Motor neuron (in vitro differentiated cells): ENCODE results near the gene ACD. TPM values are rescaled to one million over a fixed set of nuclear protein-coding genes. Genes with fewer than 3 reads are reported as not detected.
"Not testable (repeated sequence)": the region's sequence is repeated elsewhere in the genome, so short reads cannot be mapped to it uniquely, and the experiment has no call there.

ENCODE experiments used
- ATAC-seq, 8 experiments: fragments of 200-7000 bp; cut with Tn5 transposase; replicated peaks in 6 of 8; 2 replicates each; pipeline ENCODE4 v1.8.0; 2021; ENCODE audit warnings: mild to moderate bottlenecking in 8 of 8, moderate library complexity in 8 of 8
- H3K27ac ChIP-seq, 2 donors: fragments of 250-450 bp; sonication (Bioruptor Pico); 2 replicates each; pipeline ENCODE4 v1.9.0; 2021; ENCODE audit warnings: antibody characterized with exemption in 2 of 2, mild to moderate bottlenecking in 2 of 2, moderate library complexity in 1 of 2
- H3K4me1 ChIP-seq, 2 donors: fragments of 250-450 bp; sonication (Bioruptor Pico); replicated peaks in 1 of 2; 2 replicates each; pipeline ENCODE4 v1.6.1; 2021; ENCODE audit warnings: antibody characterized with exemption in 2 of 2, mild to moderate bottlenecking in 2 of 2, moderate library complexity in 1 of 2
- H3K4me3 ChIP-seq, 5 donors: fragments of 250-450 bp; sonication (Bioruptor Pico); 2 replicates each; pipeline ENCODE4 v1.9.0; 2021; ENCODE audit warnings: antibody characterized with exemption in 5 of 5, mild to moderate bottlenecking in 5 of 5, moderate library complexity in 4 of 5
- WGBS, 10 experiments: fragments of 450-650 bp; shearing (Covaris generic); methylation state at CpG; one replicate each; pipeline ENCODE4 v1.0.0; 2022; 5-methylcytosine and 5-hydroxymethylcytosine counted together
- in situ Hi-C, 9 experiments: fragments of 400-800 bp; cut with MboI; loops; one replicate each; pipeline ENCODE4 v1.15.0; 2021; ENCODE audit warnings: low sequenced_read_pairs in 9 of 9, low pct_unique_long_range_greater_than_20kb in 2 of 9; ENCODE audit not compliant: unreplicated experiment in 9 of 9
- total RNA-seq, 8 experiments: library from RNA; unstranded; fragments of 300-600 nt; gene quantifications; 2 replicates each; pipeline versions ENCODE4 v1.2.3 to v1.2.4, GENCODE V29; 2022

ACD gene
- total RNA-seq, 8 experiments from 2014 or later: 7.1 to 31.2 (median 20.4) TPM

GRCh38 chr16:67693517-67694285 is 33.6 kb upstream of the ACD start:
- in situ Hi-C loops: not testable (repeated sequence)
- WGBS, 10 experiments: 88 to 100% (median 100%) methylated on average over 1 to 7 of the region's 8 CpGs; no CpG with 5 or more reads in 1 of the 10 experiments

DNA sequence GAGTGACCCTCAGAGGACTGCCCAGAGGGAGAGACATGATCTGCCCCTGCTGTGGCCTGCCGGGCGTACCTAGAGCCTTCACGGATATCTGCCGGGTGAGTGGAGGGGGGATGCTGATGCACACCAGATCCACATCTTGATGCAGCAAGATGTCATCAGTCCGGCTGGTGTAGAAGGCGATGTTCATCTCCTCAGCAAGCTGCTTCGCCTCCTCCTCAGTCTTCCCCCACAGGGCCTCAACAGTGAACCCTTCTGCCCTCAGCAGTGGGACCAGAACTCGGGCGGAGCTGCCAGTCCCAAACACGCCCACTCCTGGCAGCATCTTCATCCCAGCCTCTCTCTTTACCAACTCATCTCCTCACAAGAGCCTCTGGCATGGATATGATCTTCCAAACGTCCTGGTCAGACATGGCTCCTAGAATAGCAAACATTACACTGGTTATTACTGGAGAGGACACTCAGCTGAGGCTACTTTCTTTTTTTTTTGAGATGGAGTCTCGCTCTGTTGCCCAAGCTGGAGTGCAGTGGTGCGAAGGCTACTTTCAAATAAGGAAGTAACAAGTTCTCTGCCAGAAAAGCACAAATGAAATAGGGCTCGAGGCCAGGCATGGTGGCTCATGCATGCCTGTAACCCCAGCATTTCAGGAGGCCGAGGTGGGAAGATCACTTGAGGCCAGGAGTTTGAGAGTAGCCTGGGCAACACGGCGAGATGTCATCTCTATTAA is 25.5 kb upstream of the ACD start:
- no peak for ATAC-seq
- Histone ChIP-seq H3K27ac (no peak overlapping the region), H3K4me3 (no peak overlapping the region), H3K4me1 (no peaks in the 10 kb centered on the region)
- in situ Hi-C loops: no loop called here
- 63 to 100% (median 95%) methylated on average over 1 to 10 of the region's 17 CpGs; no CpG with 5 or more reads in 1 of the 10 experiments for WGBS, 10 experiments

More at GRCh38 chr16:67693517-67694285, 33.6 kb upstream of the ACD start:
- not testable (repeated sequence) for H3K27ac ChIP-seq, ATAC-seq, H3K4me3 ChIP-seq, H3K4me1 ChIP-seq

GRCh38 chr16:67683767-67684166 is 23.7 kb upstream of the ACD start:
- no peak overlapping the region for H3K4me3 ChIP-seq
- H3K27ac ChIP-seq: no peak overlapping the region
- WGBS, 10 experiments: 94 to 100% (median 100%) methylated on average over 1 to 3 of the region's 4 CpGs; no CpG with 5 or more reads in 5 of the 10 experiments
- no peak for ATAC-seq
- no peaks in the 10 kb centered on the region for H3K4me1 ChIP-seq
- in situ Hi-C loops: no loop called here

DNA sequence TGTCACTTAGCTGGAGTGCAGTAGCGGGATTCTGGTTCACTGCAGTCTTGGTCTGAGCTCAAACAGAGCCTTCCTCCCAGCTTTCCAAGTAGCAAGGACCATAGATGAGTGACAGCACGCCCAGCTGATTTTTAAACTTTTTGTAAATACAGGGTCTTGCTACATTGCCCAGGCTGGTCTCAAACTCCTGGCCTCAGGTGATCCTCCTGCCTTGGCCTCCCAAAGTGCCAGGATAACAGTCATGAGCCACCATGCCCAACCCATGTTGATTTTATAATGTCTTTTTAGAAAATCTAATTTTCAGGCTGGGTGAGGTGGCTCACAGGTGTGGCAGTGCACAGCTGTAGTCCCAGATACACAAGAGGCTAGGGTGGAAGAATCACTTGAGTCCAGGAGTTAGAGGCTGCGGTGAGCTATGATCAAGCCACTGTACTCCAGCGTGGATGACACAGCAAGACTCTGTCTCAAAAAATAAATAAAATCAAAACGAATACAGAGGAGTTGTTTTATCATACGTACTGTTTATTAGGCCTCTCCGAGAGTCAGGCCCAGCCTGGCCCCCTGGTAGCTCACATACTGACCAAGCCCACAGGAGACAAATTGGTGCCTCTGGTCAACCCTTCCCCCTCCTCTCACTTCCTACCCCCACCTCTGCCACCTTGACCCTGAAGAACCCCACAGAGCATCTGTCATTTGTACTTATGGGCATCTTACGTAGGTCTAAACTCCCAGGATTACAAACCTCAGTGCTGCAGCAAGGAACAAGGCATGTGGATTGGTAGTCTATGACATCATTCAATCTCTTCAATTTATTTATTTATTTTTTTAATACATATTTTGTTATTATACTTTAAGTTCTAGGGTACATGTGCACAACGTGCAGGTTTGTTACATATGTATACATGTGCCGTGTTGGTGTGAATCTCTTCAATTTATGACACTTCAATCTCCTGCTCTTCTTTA is 20.2 kb upstream of the ACD start:
- no peaks in the 10 kb centered on the region for H3K4me1 ChIP-seq
- in situ Hi-C loops: no loop called here
- no peak overlapping the region for H3K27ac ChIP-seq
- 84 to 100% (median 95%) methylated on average over 2 to 8 of the region's 10 CpGs; no CpG with 5 or more reads in 1 of the 10 experiments for WGBS, 10 experiments
- ATAC-seq: no peak
- no peak overlapping the region for H3K4me3 ChIP-seq

GRCh38 chr16:67678354-67679023 is 18.4 kb upstream of the ACD start:
- no peak for ATAC-seq
- WGBS, 10 experiments: 50 to 97% (median 90%) methylated on average over 2 to 12 of the region's 12 CpGs; no CpG with 5 or more reads in 1 of the 10 experiments

DNA sequence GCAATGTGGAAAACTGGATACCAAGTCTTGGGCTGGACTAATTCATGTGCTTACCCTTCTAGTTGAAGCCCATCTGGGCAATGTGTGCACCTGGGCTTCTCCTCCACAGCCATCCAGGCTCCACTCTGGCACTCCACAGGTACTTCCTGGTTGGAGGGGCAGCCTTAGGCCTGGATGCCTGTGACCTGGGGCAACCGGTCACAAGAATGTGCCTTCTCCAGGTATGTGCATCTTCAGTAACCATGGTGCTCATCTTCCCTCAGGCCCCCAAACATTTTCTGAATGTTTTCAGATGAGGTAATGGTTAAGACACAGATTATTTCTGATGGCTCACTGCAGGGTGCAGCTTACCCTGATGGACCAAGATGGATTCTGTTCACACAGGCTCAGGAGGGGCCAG is 17.7 kb upstream of the ACD start:
- 80 to 100% methylated on average over 1 of the region's 1 CpG; no CpG with 5 or more reads in 8 of the 10 experiments for WGBS, 10 experiments
- no peak overlapping the region for H3K27ac ChIP-seq
- no peak for ATAC-seq
- H3K4me3 ChIP-seq: no peak overlapping the region
- no peaks in the 10 kb centered on the region for H3K4me1 ChIP-seq
- in situ Hi-C loops: no loop called here

More at GRCh38 chr16:67678354-67679023, 18.4 kb upstream of the ACD start:
- Histone ChIP-seq H3K4me1 (no peaks in the 10 kb centered on the region), H3K4me3 (no peak overlapping the region), H3K27ac (no peak overlapping the region)
- in situ Hi-C loops: no loop called here

DNA sequence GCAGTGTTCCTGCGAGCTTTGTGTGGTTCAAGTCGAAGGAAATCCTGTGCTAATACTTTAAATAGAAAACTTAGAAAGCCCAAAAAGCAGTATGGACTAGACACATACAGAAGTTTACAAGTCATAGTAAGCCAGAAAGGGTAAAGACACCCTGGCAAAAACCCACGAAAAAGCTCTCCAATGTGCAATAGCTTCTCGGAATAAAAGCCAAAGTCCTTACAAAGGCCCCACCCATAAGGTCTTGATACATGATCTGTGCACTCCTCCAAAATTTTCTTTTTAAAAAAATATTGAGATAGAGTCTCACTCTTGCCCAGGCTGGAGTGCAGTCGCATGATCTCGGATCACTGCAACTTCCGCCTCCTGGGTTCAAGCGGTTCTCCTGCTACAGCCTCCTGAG is 16.9 kb upstream of the ACD start:
- Histone ChIP-seq H3K4me3 (no peak overlapping the region), H3K4me1 (no peaks in the 10 kb centered on the region), H3K27ac (no peak overlapping the region)
- no peak for ATAC-seq
- WGBS, 10 experiments: 50 to 98% (median 90%) methylated on average over 2 to 8 of the region's 8 CpGs; no CpG with 5 or more reads in 3 of the 10 experiments
- in situ Hi-C loops: no loop called here

DNA sequence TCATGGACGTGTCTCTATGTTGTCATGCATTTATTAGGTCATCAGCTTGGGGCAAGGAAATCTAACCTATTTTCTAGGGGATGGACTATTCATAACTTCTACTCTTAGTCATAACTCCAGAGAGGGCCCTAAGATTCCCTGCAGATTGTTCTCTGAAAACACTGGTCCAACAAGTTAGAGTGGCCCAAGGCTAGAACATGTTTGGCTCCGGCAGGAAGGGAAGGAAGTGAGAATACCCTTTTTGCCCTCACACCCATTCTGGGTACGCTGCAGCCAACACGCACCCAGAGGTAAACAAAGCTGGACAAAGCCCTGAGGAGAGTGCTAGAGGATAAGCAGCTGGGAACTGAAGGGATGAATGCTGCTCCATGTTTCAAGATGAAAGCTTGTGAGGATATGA is 16.5 kb upstream of the ACD start:
- Histone ChIP-seq H3K4me3 (no peak overlapping the region), H3K4me1 (no peaks in the 10 kb centered on the region), H3K27ac (no peak overlapping the region)
- no peak for ATAC-seq
- in situ Hi-C loops: no loop called here
- 29 to 100% (median 95%) methylated on average over 1 to 3 of the region's 4 CpGs; no CpG with 5 or more reads in 3 of the 10 experiments for WGBS, 10 experiments

GRCh38 chr16:67675999-67676398 is 15.9 kb upstream of the ACD start:
- Histone ChIP-seq H3K27ac (no peak overlapping the region), H3K4me3 (no peak overlapping the region), H3K4me1 (no peaks in the 10 kb centered on the region)
- in situ Hi-C loops: no loop called here
- no peak for ATAC-seq
- 90 to 100% (median 100%) methylated on average over 1 to 3 of the region's 7 CpGs; no CpG with 5 or more reads in 5 of the 10 experiments for WGBS, 10 experiments

- no peaks in the 10 kb centered on the region for H3K4me1 ChIP-seq
- no peak overlapping the region for H3K4me3 ChIP-seq
- WGBS, 10 experiments: 95 to 100% methylated on average over 2 to 5 of the region's 17 CpGs; no CpG with 5 or more reads in 8 of the 10 experiments
- no peak overlapping the region for H3K27ac ChIP-seq
- in situ Hi-C loops: no loop called here
- no peak for ATAC-seq
Observed at GRCh38 chr16:67675579-67675935, 15.5 kb upstream of the ACD start.

DNA sequence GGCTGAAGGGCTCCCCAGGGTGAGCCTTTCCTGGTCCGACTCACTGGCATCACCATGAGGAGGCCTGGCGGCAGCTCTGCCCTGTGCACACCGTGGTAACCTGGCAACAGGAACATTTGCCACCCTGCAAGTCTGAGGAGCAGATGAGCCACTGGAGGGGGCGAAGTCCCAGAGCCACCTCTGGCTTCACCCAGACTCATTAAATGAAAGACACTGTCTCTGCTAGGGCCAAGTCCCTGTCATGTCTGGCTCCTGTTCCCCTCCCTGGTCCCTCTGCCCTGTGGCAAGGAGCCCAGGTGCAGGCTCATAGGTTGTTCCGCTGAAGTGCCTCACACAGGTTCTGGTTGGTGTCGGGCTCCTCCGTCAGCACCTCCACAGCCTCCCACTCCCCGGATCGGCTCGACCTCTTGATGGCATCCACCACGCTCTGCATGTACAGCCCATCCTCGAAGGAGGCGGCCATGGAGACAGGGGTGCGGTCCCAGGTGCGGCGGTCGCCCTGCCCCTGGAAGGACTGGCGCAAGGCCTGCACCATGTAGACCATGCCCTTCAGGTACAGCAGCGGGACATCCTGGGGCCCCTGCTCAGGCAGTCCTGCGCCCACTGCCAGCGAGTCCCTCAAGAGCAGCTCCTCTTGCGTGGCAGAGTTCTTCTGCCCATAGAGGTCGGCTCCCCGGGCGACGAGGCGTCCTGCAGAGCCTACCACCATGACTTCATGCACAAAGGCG is 15.0 kb upstream of the ACD start:
- peak in 3 of 8 experiments; percentile 18 to 24 (median 19) for ATAC-seq
- Histone ChIP-seq H3K27ac (no peak overlapping the region), H3K4me3 (no peak overlapping the region), H3K4me1 (no peaks in the 10 kb centered on the region)
- in situ Hi-C loops: no loop called here
- WGBS, 10 experiments: 85 to 100% (median 100%) methylated on average over 1 to 4 of the region's 28 CpGs; no CpG with 5 or more reads in 5 of the 10 experiments
